Measurements from ENCODE around the gene ZNRF2. TPM values are rescaled to one million over a fixed set of nuclear protein-coding genes. Genes with fewer than 3 reads are reported as not detected.

Gene ZNRF2
- total RNA-seq, 1 experiment from 2014 or later: 9.8 TPM

- Mint-ChIP-seq H3K27ac (ENCODE audit: low read depth, unreplicated experiment) (no peak overlapping the region), H3K36me3 (ENCODE audit: insufficient read depth, unreplicated experiment) (peaks cover 18% of the 10 kb centered on the region), H3K4me3 (ENCODE audit: unreplicated experiment) (no peak overlapping the region), H3K4me1 (ENCODE audit: insufficient read depth, unreplicated experiment) (no peaks in the 10 kb centered on the region), H3K9me3 (ENCODE audit: unreplicated experiment) (no peaks in the 10 kb centered on the region), H3K27me3 (ENCODE audit: insufficient read depth, unreplicated experiment) (no peaks in the 10 kb centered on the region)
- ChIA-PET POLR2A (interaction anchor here (0.8 to 2.3 kb wide), 3 partner anchors 12 to 85 kb away, joined by 3 to 5 read pairs (median 3); no protein-coding TSS in a partner anchor), CTCF (no interaction called here)
- DNase-seq (ENCODE audit: unreplicated experiment): no peak
- BruUV-seq (replicated peaks): no TSS peak
- intact Hi-C loops (cut with micrococcal nuclease): no loop called here
- no peak for TF ChIP-seq CTCF (IDR thresholded peaks at IDR 0.05; ENCODE audit: unreplicated experiment)
Observed at GRCh38 chr7:30371321-30371720, 86.9 kb downstream of the ZNRF2 start.

- no peaks in the 10 kb centered on the region for H3K27me3 Mint-ChIP-seq (ENCODE audit: insufficient read depth, unreplicated experiment)
- no peak for TF ChIP-seq CTCF (IDR thresholded peaks at IDR 0.05; ENCODE audit: unreplicated experiment)
- ChIA-PET CTCF (no interaction called here), POLR2A (interaction anchor here (1.7 kb wide), 1 partner anchor 13 kb away, joined by 4 read pairs; no protein-coding TSS in a partner anchor)
- peaks cover 10% of the 10 kb centered on the region for H3K9me3 Mint-ChIP-seq (ENCODE audit: unreplicated experiment)
- intact Hi-C loops (cut with micrococcal nuclease): no loop called here
- no peaks in the 10 kb centered on the region for H3K4me1 Mint-ChIP-seq (ENCODE audit: insufficient read depth, unreplicated experiment)
- peaks cover 6% of the 10 kb centered on the region for H3K36me3 Mint-ChIP-seq (ENCODE audit: insufficient read depth, unreplicated experiment)
- no peak overlapping the region for H3K27ac Mint-ChIP-seq (ENCODE audit: low read depth, unreplicated experiment)
- BruUV-seq (replicated peaks): no TSS peak
- H3K4me3 Mint-ChIP-seq (ENCODE audit: unreplicated experiment): no peak overlapping the region
- no peak for DNase-seq (ENCODE audit: unreplicated experiment)
Observed at GRCh38 chr7:30378275-30378674, 93.9 kb downstream of the ZNRF2 start.

- no peak for DNase-seq (ENCODE audit: unreplicated experiment)
- Mint-ChIP-seq H3K27ac (ENCODE audit: low read depth, unreplicated experiment) (no peak overlapping the region), H3K4me3 (ENCODE audit: unreplicated experiment) (no peak overlapping the region), H3K36me3 (ENCODE audit: insufficient read depth, unreplicated experiment) (peaks cover 2% of the 10 kb centered on the region), H3K9me3 (ENCODE audit: unreplicated experiment) (peaks cover 15% of the 10 kb centered on the region), H3K27me3 (ENCODE audit: insufficient read depth, unreplicated experiment) (no peaks in the 10 kb centered on the region), H3K4me1 (ENCODE audit: insufficient read depth, unreplicated experiment) (no peaks in the 10 kb centered on the region)
- BruUV-seq (replicated peaks): no TSS peak
- CTCF ChIA-PET: no interaction called here
- POLR2A ChIA-PET: interaction anchor here (0.6 to 1.2 kb wide), 2 partner anchors 17 to 54 kb away, joined by 3 to 4 read pairs; no protein-coding TSS in a partner anchor
- intact Hi-C loops (cut with micrococcal nuclease): no loop called here
- TF ChIP-seq CTCF (IDR thresholded peaks at IDR 0.05; ENCODE audit: unreplicated experiment): no peak
Observed at GRCh38 chr7:30379131-30379530, 94.7 kb downstream of the ZNRF2 start.

- intact Hi-C loops (cut with micrococcal nuclease): no loop called here
- BruUV-seq (replicated peaks): no TSS peak
- Mint-ChIP-seq H3K4me3 (ENCODE audit: unreplicated experiment) (no peak overlapping the region), H3K4me1 (ENCODE audit: insufficient read depth, unreplicated experiment) (no peaks in the 10 kb centered on the region), H3K36me3 (ENCODE audit: insufficient read depth, unreplicated experiment) (no peaks in the 10 kb centered on the region), H3K27ac (ENCODE audit: low read depth, unreplicated experiment) (no peak overlapping the region), H3K27me3 (ENCODE audit: insufficient read depth, unreplicated experiment) (no peaks in the 10 kb centered on the region), H3K9me3 (ENCODE audit: unreplicated experiment) (peaks cover 15% of the 10 kb centered on the region)
- no peak for DNase-seq (ENCODE audit: unreplicated experiment)
- ChIA-PET POLR2A (interaction anchor here (1.2 kb wide), 1 partner anchor 18 kb away, joined by 4 read pairs; no protein-coding TSS in a partner anchor), CTCF (no interaction called here)
- no peak for TF ChIP-seq CTCF (IDR thresholded peaks at IDR 0.05; ENCODE audit: unreplicated experiment)
Observed at GRCh38 chr7:30379741-30380140, 95.3 kb downstream of the ZNRF2 start.
